Heart right ventricle (tissue), 16 donors: ENCODE data around the gene ZNF670. TPM values are rescaled to one million over a fixed set of nuclear protein-coding genes. Genes with fewer than 3 reads are reported as not detected.

ENCODE experiments used
- ATAC-seq, 8 donors: fragments of 200-7000 bp; cut with Tn5 transposase; one replicate each; pipeline ENCODE4 v1.9.1; 2020; ENCODE audit warnings: mild to moderate bottlenecking in 8 of 8, moderate library complexity in 8 of 8, moderate number of reproducible peaks in 1 of 8
- DNase-seq, 2 donors: peaks; one replicate each; pipeline ENCODE4 v3.0.0-alpha.2; 2020
- H3K27ac ChIP-seq, 10 donors: fragments of 200-600 bp; sonication (generic) in 2 of 10; one replicate each; pipeline versions ENCODE4 v1.5.0 to v1.8.0; 2020 to 2022; ENCODE audit warnings: mild to moderate bottlenecking in 3 of 10
- H3K27me3 ChIP-seq, 7 donors: fragments of 200-600 bp; one replicate each; pipeline ENCODE4 v1.8.0; 2021 to 2022; ENCODE audit warnings: mild to moderate bottlenecking in 2 of 7
- H3K36me3 ChIP-seq, 9 donors: fragments of 200-600 bp; sonication (generic) in 1 of 9; one replicate each; pipeline versions ENCODE4 v1.5.0 to v1.8.0; 2020 to 2022; ENCODE audit warnings: mild to moderate bottlenecking in 2 of 9
- H3K4me1 ChIP-seq, 9 donors: fragments of 200-600 bp; sonication (generic) in 1 of 9; one replicate each; pipeline versions ENCODE4 v1.5.0 to v1.8.0; 2020 to 2022; ENCODE audit warnings: mild to moderate bottlenecking in 4 of 9
- H3K4me3 ChIP-seq, 10 donors: fragments of 200-600 bp; sonication (generic) in 2 of 10; one replicate each; pipeline versions ENCODE4 v1.5.0 to v1.8.0; 2020 to 2022; ENCODE audit warnings: mild to moderate bottlenecking in 7 of 10, moderate library complexity in 2 of 10
- H3K9me3 ChIP-seq, 11 donors: fragments of 200-600 bp in 10 of 11; sonication (generic) in 2 of 11; one replicate each; pipeline versions ENCODE4 v1.5.0 to v1.8.0; 2013 to 2022; ENCODE audit warnings: mild to moderate bottlenecking in 2 of 11, control low read depth in 1 of 11, moderate library complexity in 1 of 11
- CTCF ChIP-seq, 9 donors: fragments of 200-600 bp; sonication (generic) in 2 of 9; IDR thresholded peaks; one replicate each; pipeline versions ENCODE4 v1.5.0 to v1.8.0; 2021 to 2022; ENCODE audit warnings: antibody characterized with exemption in 9 of 9, mild to moderate bottlenecking in 5 of 9, moderate library complexity in 1 of 9
- WGBS, 2 donors: extraction: QIAGEN DNeasy Blood & Tissue Kit; methylation state at CpG; one replicate each; pipeline ENCODE4 v1.1.7; 2013; ENCODE audit warnings: inconsistent platforms in 1 of 2; 5-methylcytosine and 5-hydroxymethylcytosine counted together
- intact Hi-C, 10 donors: fragments of 100-400 bp; cut with DNase I; formaldehyde crosslinking; loops; one replicate each; pipeline versions ENCODE4 v1.11.1 to v1.14.2; 2022
- polyA plus RNA-seq, 2 donors: library from polyadenylated mRNA; stranded (reverse); fragments of 200-250 nt; gene quantifications; one replicate each; pipeline ENCODE4 v1.2.3, GENCODE V29; 2013
- total RNA-seq, 10 donors: library from RNA; stranded (reverse); fragmentation: NEBNext Ultra II Directional in 3 of 10; extraction: Animal tissue kit (Norgen Biotek cat#: 25700) in 3 of 10; gene quantifications; one replicate each; pipeline versions ENCODE4 v1.2.1 to v1.2.4, GENCODE V29; 2021 to 2023
- donor health status: Arrhythmogenic right ventricular cardiomyopathy.
- donor health status: ischemic (EF 13 %, LVEDD 7.1; RV severe dilation, severe dysfunction).
- donor health status: healthy with polysubstance abuse.
- donor health status: DM: no; HTN: yes; CAD: no.
- donor health status: DM: no; HTN: no; CAD: no.
- donor health status: ischemic (EF 25% LVEDD 6.9; RV normal size, moderate dysfunction).
- donor health status: ischemic (EF 25% LVEDD 5.7; RV mildly dilated, moderate dysfunction).
- donor health status: healthy.
- donor health status: DM: yes; HTN: yes; CAD: no.
- donor health status: Ischemic cardiomyopathy.
- donor health status: ischemic (EF 35%, LVEDD 5.7; RV mildly dilated, moderate dysfunction).
- donor health status: nonischemic (EF 11% LVEDD 7.7; RV severe dilation, severe dysfunction).
- donor health status: DM: yes; HTN: yes; CAD: no.
- donor health status: PGD.
- donor health status: ischemic (EF 29% LVEDD 5.4; RV normal size, mild dysfunction).
- donor health status: nonischemic (EF 23%, LVEDD 6.1; RV moderate dilation, normal function).

ZNF670 gene
- total and polyA plus RNA-seq, 12 donors, result 0.42 to 1.6 (median 1.3) TPM

- peak in 1 of 8 donors; percentile 59 for ATAC-seq
- intact Hi-C loops, result loop anchor here in 2 of 10 donors (5.0 kb wide), 1 partner anchor 52 kb away; the partner anchor contains the start of gene ZNF124 (in 2 of the 2)
- WGBS, 2 donors, result 92 to 94% methylated on average over 22 of the region's 22 CpGs
Observed at GRCh38 chr1:247119600-247120407, 41.2 kb upstream of the ZNF670 start.

GRCh38 chr1:247118946-247119446, 40.4 kb upstream of the ZNF670 start:
- peaks cover 0 to 9% (median 0%) of the 10 kb centered on the region in 11 donors for H3K9me3 ChIP-seq
- H3K36me3 ChIP-seq, result no peaks in the 10 kb centered on the region
- no peak overlapping the region for H3K27ac ChIP-seq
- peak in 1 of 9 donors; percentile 6 for TF ChIP-seq CTCF (IDR thresholded peaks at IDR 0.05)
- WGBS, 2 donors, result 66 to 74% methylated on average over 10 to 11 of the region's 11 CpGs
- intact Hi-C loops, result no loop called here
- DNase-seq, result no peak
- ATAC-seq, result peak in 2 of 8 donors; percentile 16 to 27
- no peaks in the 10 kb centered on the region for H3K4me1 ChIP-seq
- no peak overlapping the region for H3K4me3 ChIP-seq
- no peaks in the 10 kb centered on the region for H3K27me3 ChIP-seq

More at GRCh38 chr1:247119600-247120407, 41.2 kb upstream of the ZNF670 start:
- DNase-seq, result no peak
- Histone ChIP-seq H3K36me3 (no peaks in the 10 kb centered on the region), H3K27ac (no peak overlapping the region), H3K4me1 (no peaks in the 10 kb centered on the region), H3K27me3 (no peaks in the 10 kb centered on the region), H3K9me3 (peaks cover 0 to 9% (median 0%) of the 10 kb centered on the region in 11 donors), H3K4me3 (no peak overlapping the region)
- TF ChIP-seq CTCF (IDR thresholded peaks at IDR 0.05), result no peak

- Histone ChIP-seq H3K9me3 (no peaks in the 10 kb centered on the region), H3K4me3 (no peak overlapping the region), H3K4me1 (peaks cover 3 to 17% (median 14%) of the 10 kb centered on the region in 9 donors), H3K36me3 (no peaks in the 10 kb centered on the region), H3K27ac (no peak overlapping the region), H3K27me3 (peaks cover 0 to 24% (median 0%) of the 10 kb centered on the region in 7 donors)
- intact Hi-C loops, result no loop called here
- DNase-seq (no peak), ATAC-seq (no peak)
- TF ChIP-seq CTCF (IDR thresholded peaks at IDR 0.05), result no peak
- WGBS, 2 donors, result 71 to 87% methylated on average over 11 to 12 of the region's 12 CpGs
Observed at GRCh38 chr1:247115545-247115944, 36.9 kb upstream of the ZNF670 start.

DNA sequence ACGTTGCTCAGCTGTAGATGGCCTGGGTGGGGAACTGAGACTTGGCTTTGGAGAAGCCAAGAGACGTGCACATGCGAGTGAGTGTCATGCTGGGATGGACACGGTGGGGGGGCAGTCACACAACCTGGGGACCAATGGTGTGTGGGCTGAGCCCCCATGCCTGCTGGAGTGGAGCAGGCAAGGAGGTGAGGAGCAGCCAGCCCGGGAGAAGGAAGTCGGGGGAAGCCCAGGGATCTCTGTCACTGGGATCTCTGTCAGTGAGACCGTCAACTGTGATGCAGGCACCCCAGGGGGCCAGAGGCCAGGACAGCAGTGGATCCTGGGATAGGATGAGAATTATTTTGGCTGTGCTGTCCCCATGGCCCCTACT, 36.5 kb upstream of the ZNF670 start:
- ATAC-seq, result no peak

More for the DNA sequence above, 36.5 kb upstream of the ZNF670 start:
- no peak for DNase-seq
- Histone ChIP-seq H3K27me3 (peaks cover 0 to 26% (median 0%) of the 10 kb centered on the region in 7 donors), H3K9me3 (no peaks in the 10 kb centered on the region), H3K36me3 (no peaks in the 10 kb centered on the region), H3K4me3 (no peak overlapping the region), H3K4me1 (peaks cover 3 to 20% (median 15%) of the 10 kb centered on the region in 9 donors), H3K27ac (no peak overlapping the region)
- no peak for TF ChIP-seq CTCF (IDR thresholded peaks at IDR 0.05)
- intact Hi-C loops, result no loop called here
- 69 to 76% methylated on average over 7 of the region's 7 CpGs for WGBS, 2 donors
